Measurements from ENCODE around the gene SCMH1. TPM values are rescaled to one million over a fixed set of nuclear protein-coding genes. Genes with fewer than 3 reads are reported as not detected.

Gene SCMH1
- total and polyA plus RNA-seq, 2 donors (not counting 3 experiments of a cell fraction or from before 2014, with no cell fraction given): 39.9 to 40.7 TPM

GRCh38 chr1:41078193-41078592 is 163.9 kb downstream of the SCMH1 start:
- BruUV-seq (replicated peaks): no TSS peak
- no peak overlapping the region for H3K9ac ChIP-seq (replicated peaks; ENCODE audit: extremely low read depth, insufficient read depth, low read length)
- no peaks in the 10 kb centered on the region for H3K9me1 ChIP-seq (replicated peaks; ENCODE audit: control insufficient read depth, extremely low read depth, insufficient read depth, low read length)
- no peaks in the 10 kb centered on the region for H3K9me3 ChIP-seq (replicated peaks; ENCODE audit: control insufficient read depth, insufficient read depth, low read length)
- no peaks in the 10 kb centered on the region for H3K36me3 ChIP-seq (ENCODE audit: control insufficient read depth in 2 of 2, extremely low read depth in 1 of 2, insufficient read depth in 2 of 2, low read length in 2 of 2)
- H2AFZ ChIP-seq (ENCODE audit: low read depth, low read length): no peak overlapping the region
- CTCF ChIA-PET: no interaction called here
- H3K4me2 ChIP-seq (ENCODE audit: insufficient read depth, low read length): no peak overlapping the region
- peaks cover 4% of the 10 kb centered on the region for H3K4me1 ChIP-seq (ENCODE audit: control insufficient read depth, extremely low read depth, insufficient read depth, low read length)
- POLR2A ChIA-PET: no interaction called here
- FAIRE-seq (no peak), DNase-seq (ENCODE audit: low read depth, low spot score) (no peak)
- H3K27me3 ChIP-seq (ENCODE audit: control insufficient read depth in 2 of 2, insufficient read depth in 2 of 2, low read length in 2 of 2): no peaks in the 10 kb centered on the region
- TF ChIP-seq FOS (IDR thresholded peaks at IDR 0.05; ENCODE audit: borderline replicate concordance, insufficient read depth, low read length) (no peak), CTCF (IDR thresholded peaks at IDR 0.05; ENCODE audit: extremely low read depth in 1 of 2, insufficient read depth in 1 of 2, low read depth in 1 of 2, low read length in 2 of 2) (no peak), JUN (IDR thresholded peaks at IDR 0.05; ENCODE audit: borderline replicate concordance, insufficient read depth, insufficient read length, low read depth) (no peak), POLR2A (IDR thresholded peaks at IDR 0.05; ENCODE audit: low read depth, low read length) (no peak), GATA2 (IDR thresholded peaks at IDR 0.05; ENCODE audit: insufficient read depth, insufficient read length, low read depth, low read length) (no peak), POLR2AphosphoS5 (IDR thresholded peaks at IDR 0.05; ENCODE audit: insufficient read depth, low read depth, low read length) (no peak), MAX (IDR thresholded peaks at IDR 0.05; ENCODE audit: insufficient read depth, insufficient read length) (no peak), EZH2 (IDR thresholded peaks at IDR 0.05; ENCODE audit: borderline replicate concordance, low read depth, low read length, severe bottlenecking) (no peak), MYC (IDR thresholded peaks at IDR 0.05; ENCODE audit: low read depth, low read length) (no peak)
- H4K20me1 ChIP-seq (replicated peaks; ENCODE audit: control insufficient read depth, extremely low read depth, insufficient read depth, low read length): no peaks in the 10 kb centered on the region
- no peaks in the 10 kb centered on the region for H3K79me2 ChIP-seq (ENCODE audit: control insufficient read depth, insufficient read depth, low read length)
- intact Hi-C loops (cut with micrococcal nuclease): no loop called here
- dilution Hi-C loops (cut with MboI; ENCODE audit: extremely low pct_ligation_motif_present, low sequenced_read_pairs): no loop called here
- H3K27ac ChIP-seq (ENCODE audit: insufficient read depth, low read depth, low read length): no peak overlapping the region
- no peak overlapping the region for H3K4me3 ChIP-seq (replicated peaks in 1 of 3; ENCODE audit: insufficient read depth in 1 of 3, low read depth in 1 of 3, low read length in 3 of 3)

Measured in endothelial cell of umbilical vein (primary cell).